Neural cell (in vitro differentiated cells): ENCODE measurements around the gene MEGF11.

Experiments used
- EP300 ChIP-seq: fragments of 450-650 bp; conservative IDR thresholded peaks from 2 replicates; pipeline ENCODE4 v1.6.1; 2014; ENCODE audit warnings: antibody characterized with exemption, mild to moderate bottlenecking, moderate library complexity; ENCODE audit not compliant: poor library complexity, severe bottlenecking
- EZH2 ChIP-seq: fragments of 200-600, 300-800 bp; shearing (Covaris generic), sonication (generic); IDR thresholded peaks from 2 replicates; pipeline ENCODE4 v1.6.1; 2014; ENCODE audit warnings: antibody characterized with exemption, low read length, borderline replicate concordance, mild to moderate bottlenecking; ENCODE audit not compliant: insufficient read depth, poor library complexity, severe bottlenecking
- MXI1 ChIP-seq: fragments of 450-650 bp; conservative IDR thresholded peaks from 2 replicates; pipeline ENCODE4 v1.6.1; 2014; ENCODE audit warnings: antibody characterized with exemption, mild to moderate bottlenecking; ENCODE audit not compliant: poor library complexity, severe bottlenecking
- POLR2AphosphoS5 ChIP-seq: IDR thresholded peaks from 2 replicates; pipeline ENCODE4 v1.6.1; 2012
- RAD21 ChIP-seq: fragments of 450-650 bp; conservative IDR thresholded peaks from 2 replicates; pipeline ENCODE4 v1.6.1; 2014; ENCODE audit warnings: antibody characterized with exemption, mild to moderate bottlenecking, moderate library complexity
- SMC3 ChIP-seq: fragments of 450-650 bp; conservative IDR thresholded peaks from 2 replicates; pipeline ENCODE4 v1.6.1; 2014; ENCODE audit warnings: antibody characterized with exemption, mild to moderate bottlenecking, moderate library complexity; ENCODE audit not compliant: poor library complexity
- TAF1 ChIP-seq: IDR thresholded peaks from 2 replicates; pipeline ENCODE4 v1.6.1; 2012; ENCODE audit warnings: low read depth
- TF ChIP-seq, protein P1 (sequence below): fragments of 450-650 bp; IDR thresholded peaks from 2 replicates; pipeline ENCODE4 v1.5.1; 2014; ENCODE audit warnings: antibody characterized with exemption, mild to moderate bottlenecking, moderate library complexity; ENCODE audit not compliant: poor library complexity, severe bottlenecking
- TF ChIP-seq, protein P2 (sequence below): IDR thresholded peaks from 2 replicates; pipeline ENCODE4 v1.6.1; 2012; ENCODE audit warnings: borderline replicate concordance

DNA sequence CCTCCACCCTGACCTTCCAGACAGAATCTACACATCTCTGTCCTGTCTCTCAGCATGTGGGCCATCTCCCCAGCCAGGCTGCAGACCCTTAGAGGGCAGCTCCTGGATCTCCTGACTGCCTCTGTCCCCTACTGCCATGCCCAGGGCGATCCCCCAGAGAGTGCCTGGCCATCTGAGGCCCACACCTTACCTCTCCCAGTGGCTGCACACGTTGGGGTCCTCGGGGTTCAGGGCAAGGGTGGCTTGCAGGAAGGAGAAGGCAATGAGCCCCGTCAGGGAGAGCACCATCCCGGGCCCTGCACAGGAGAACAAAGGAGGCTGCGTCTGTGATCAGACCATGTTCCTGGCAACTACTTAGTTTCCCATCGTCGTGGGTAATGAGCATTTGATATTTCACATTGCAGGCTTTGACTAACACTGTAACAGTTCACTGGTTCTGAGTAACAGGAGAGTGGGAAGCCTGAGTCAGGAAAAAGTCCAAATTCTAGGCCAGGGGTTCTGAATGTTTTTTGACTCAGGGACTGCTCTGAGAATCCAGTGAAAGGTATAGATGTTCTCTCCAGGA lies 125.4 kb downstream of the MEGF11 start:
- no peak for TF ChIP-seq EZH2
- TF ChIP-seq, protein P1, sequence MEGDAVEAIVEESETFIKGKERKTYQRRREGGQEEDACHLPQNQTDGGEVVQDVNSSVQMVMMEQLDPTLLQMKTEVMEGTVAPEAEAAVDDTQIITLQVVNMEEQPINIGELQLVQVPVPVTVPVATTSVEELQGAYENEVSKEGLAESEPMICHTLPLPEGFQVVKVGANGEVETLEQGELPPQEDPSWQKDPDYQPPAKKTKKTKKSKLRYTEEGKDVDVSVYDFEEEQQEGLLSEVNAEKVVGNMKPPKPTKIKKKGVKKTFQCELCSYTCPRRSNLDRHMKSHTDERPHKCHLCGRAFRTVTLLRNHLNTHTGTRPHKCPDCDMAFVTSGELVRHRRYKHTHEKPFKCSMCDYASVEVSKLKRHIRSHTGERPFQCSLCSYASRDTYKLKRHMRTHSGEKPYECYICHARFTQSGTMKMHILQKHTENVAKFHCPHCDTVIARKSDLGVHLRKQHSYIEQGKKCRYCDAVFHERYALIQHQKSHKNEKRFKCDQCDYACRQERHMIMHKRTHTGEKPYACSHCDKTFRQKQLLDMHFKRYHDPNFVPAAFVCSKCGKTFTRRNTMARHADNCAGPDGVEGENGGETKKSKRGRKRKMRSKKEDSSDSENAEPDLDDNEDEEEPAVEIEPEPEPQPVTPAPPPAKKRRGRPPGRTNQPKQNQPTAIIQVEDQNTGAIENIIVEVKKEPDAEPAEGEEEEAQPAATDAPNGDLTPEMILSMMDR: no peak
- TF ChIP-seq POLR2AphosphoS5: no peak
- no peak for TF ChIP-seq TAF1
- no peak for TF ChIP-seq MXI1
- TF ChIP-seq EP300: no peak
- no peak for TF ChIP-seq RAD21
- no peak for TF ChIP-seq SMC3
- TF ChIP-seq, protein P2, sequence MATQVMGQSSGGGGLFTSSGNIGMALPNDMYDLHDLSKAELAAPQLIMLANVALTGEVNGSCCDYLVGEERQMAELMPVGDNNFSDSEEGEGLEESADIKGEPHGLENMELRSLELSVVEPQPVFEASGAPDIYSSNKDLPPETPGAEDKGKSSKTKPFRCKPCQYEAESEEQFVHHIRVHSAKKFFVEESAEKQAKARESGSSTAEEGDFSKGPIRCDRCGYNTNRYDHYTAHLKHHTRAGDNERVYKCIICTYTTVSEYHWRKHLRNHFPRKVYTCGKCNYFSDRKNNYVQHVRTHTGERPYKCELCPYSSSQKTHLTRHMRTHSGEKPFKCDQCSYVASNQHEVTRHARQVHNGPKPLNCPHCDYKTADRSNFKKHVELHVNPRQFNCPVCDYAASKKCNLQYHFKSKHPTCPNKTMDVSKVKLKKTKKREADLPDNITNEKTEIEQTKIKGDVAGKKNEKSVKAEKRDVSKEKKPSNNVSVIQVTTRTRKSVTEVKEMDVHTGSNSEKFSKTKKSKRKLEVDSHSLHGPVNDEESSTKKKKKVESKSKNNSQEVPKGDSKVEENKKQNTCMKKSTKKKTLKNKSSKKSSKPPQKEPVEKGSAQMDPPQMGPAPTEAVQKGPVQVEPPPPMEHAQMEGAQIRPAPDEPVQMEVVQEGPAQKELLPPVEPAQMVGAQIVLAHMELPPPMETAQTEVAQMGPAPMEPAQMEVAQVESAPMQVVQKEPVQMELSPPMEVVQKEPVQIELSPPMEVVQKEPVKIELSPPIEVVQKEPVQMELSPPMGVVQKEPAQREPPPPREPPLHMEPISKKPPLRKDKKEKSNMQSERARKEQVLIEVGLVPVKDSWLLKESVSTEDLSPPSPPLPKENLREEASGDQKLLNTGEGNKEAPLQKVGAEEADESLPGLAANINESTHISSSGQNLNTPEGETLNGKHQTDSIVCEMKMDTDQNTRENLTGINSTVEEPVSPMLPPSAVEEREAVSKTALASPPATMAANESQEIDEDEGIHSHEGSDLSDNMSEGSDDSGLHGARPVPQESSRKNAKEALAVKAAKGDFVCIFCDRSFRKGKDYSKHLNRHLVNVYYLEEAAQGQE: no peak
